GM10248 (cell line): ENCODE measurements around the gene TEPSIN.

Experiments
- CTCF ChIA-PET: fragments of 300-600 bp; sonication (Branson Sonifier 250); formaldehyde crosslinking; extraction: SDS; loops from one replicate; lab custom pipeline; 2021; ENCODE audit warnings: antibody characterized with exemption; lab: Yijun Ruan, JAX
- POLR2A ChIA-PET: fragments of 350-650 bp; sonication (Branson Sonifier 250); formaldehyde crosslinking; extraction: SDS; loops from one replicate; lab custom pipeline; 2020; ENCODE audit warnings: antibody characterized with exemption; lab: Yijun Ruan, JAX
- DNase-seq: peaks from one replicate; pipeline ENCODE4 v3.0.0; 2012; ENCODE audit errors: extremely low spot score
- TF ChIP-seq, protein P1 (sequence below): IDR thresholded peaks from 2 replicates; pipeline ENCODE4 v1.5.1; 2012; ENCODE audit warnings: mild to moderate bottlenecking, low read depth; ENCODE audit errors: extremely low read depth, missing control alignments, control extremely low read depth

TEPSIN gene

DNA sequence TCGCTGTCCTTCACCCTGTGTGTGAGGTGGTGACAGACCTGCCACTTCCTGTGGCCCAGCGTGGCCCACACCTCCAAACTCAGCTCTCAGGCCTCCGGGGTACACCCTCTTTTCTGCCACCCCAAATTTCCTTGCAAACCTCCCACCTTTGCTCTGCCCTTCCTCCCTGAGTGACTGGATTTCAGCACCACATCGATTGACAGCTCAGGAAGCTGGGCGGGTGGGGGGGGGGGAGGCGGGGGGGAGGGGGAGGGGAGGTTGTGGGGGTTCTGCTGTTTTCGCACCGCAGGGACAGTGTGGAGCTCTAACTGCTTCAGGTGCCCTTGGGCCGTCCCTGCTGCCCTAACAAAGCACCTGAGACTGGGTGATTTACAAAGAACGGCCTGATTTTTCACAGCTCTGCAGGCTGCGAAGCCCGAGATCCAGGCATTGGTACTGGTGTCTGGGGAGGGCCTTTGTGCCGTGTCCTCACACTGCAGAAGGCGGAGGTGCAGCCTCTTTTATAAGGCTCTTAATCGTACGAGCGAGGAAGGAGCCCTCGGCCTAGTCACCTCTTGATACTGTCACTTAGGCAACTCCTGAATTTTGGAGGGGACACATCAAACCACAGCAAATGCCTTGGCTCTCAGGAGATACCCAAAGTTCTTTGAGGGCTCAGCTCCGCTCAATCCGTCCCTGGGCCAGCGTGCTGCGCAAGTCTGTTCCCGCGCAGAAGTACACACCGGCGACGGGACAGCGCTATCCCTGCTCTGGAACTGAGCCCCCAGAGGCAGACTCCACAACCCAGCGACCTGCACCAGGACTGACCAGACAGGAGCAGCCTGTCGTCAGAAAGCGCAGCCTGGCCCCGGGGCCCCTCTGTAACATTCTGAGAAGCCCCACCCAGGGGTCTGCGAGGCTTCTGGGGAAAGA lies 3.8 kb upstream of the TEPSIN start:
- TF ChIP-seq, protein P1, sequence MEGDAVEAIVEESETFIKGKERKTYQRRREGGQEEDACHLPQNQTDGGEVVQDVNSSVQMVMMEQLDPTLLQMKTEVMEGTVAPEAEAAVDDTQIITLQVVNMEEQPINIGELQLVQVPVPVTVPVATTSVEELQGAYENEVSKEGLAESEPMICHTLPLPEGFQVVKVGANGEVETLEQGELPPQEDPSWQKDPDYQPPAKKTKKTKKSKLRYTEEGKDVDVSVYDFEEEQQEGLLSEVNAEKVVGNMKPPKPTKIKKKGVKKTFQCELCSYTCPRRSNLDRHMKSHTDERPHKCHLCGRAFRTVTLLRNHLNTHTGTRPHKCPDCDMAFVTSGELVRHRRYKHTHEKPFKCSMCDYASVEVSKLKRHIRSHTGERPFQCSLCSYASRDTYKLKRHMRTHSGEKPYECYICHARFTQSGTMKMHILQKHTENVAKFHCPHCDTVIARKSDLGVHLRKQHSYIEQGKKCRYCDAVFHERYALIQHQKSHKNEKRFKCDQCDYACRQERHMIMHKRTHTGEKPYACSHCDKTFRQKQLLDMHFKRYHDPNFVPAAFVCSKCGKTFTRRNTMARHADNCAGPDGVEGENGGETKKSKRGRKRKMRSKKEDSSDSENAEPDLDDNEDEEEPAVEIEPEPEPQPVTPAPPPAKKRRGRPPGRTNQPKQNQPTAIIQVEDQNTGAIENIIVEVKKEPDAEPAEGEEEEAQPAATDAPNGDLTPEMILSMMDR: no peak
- ChIA-PET POLR2A (no interaction called here), CTCF (interaction anchor here (0.8 to 5.0 kb wide), 4 partner anchors 10 to 101 kb away, joined by 3 to 39 read pairs (median 4); no protein-coding TSS in a partner anchor)

DNA sequence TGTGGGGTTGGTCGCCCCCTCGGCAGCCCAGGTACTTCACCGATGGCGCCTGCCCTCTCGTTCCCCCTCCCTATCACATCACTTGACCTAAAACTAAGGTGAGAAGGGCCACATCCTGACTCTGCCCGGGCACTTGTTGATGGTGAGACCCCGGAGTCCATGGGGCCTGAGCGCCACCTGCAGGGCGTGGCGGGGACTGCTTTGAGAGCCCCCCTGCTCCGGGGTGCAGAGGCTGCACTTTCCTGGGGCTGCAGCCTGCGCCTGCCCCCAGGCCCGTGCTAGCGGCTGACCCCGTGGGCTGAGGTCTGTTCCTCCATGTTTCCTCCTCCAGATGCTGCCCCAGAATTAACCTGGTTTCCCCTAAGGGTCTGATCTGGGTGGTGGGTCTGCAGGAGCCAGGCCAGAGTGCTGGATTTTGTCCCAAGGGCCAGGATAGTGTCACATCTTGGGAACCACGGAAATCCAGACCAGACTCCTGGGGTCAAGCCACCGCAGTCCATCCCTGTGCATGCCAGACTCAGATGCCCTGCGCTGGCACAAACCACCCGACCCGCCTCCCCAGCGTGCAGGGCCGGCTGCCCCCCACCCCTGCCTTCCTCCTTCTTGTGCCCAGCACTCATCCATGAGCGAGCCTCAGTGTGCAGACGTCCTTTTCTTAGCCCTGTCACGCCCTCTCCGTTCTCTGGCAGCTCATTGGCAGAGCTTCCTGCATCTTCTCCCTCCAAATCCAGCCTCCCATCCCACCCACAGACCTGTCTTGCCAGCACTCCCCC lies 3.0 kb upstream of the TEPSIN start:
- DNase-seq: peak; percentile 80
- TF ChIP-seq, protein P1: peak; percentile 94
- CTCF ChIA-PET: interaction anchor here (0.8 to 5.0 kb wide), 4 partner anchors 11 to 101 kb away, joined by 3 to 39 read pairs (median 4); no protein-coding TSS in a partner anchor
- POLR2A ChIA-PET: no interaction called here

More for the DNA sequence above, 3.8 kb upstream of the TEPSIN start:
- DNase-seq: no peak

DNA sequence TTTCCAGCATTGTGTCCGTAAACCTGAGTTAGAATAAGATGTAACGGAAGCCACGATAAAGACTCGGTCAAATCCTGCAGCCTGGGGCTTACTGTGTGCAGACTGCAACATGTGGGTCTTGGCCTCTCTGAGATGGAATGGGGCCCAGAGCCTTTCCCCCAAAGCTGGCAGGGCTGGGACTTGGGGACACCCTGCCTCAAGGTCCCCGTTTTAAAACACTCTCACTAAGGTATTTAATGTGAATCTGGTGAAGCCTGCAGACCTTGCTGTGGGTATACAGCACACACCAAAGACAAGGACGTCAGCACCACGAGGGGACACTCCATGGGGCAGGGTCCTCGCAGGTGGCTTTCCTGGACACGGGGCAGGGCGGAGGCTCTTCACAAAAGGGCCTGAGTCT lies 2.3 kb upstream of the TEPSIN start:
- POLR2A ChIA-PET: no interaction called here
- CTCF ChIA-PET: interaction anchor here (1.0 to 5.0 kb wide), 3 partner anchors 18 to 98 kb away, joined by 3 to 39 read pairs (median 3); partner anchors contain the start of gene CEP131

DNA sequence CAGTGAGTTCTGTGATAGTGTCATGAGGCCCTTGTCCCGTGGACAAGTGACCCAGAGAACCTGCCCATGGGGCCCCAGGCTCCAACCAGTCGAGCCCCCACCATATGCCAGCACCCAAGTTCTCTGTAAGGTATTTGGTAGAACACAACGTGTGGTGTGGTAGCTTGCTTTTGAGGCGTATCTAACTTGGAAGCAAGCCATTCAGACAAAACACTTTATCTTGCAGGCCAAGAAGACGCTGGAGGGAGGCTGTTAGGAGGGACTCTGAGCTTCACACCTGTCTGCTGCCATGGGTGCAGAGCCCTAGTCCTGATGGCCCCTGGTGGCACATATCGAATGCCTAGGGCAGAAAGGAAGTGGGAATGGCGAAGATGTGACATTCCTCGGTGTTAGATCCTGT lies 1.9 kb upstream of the TEPSIN start:
- ChIA-PET POLR2A (no interaction called here), CTCF (interaction anchor here (1.0 to 5.0 kb wide), 3 partner anchors 18 to 97 kb away, joined by 3 to 39 read pairs (median 3); partner anchors contain the start of gene CEP131)
- TF ChIP-seq, protein P1: no peak
- DNase-seq: no peak

More for the DNA sequence above, 2.3 kb upstream of the TEPSIN start:
- DNase-seq: no peak
- TF ChIP-seq, protein P1: no peak

DNA sequence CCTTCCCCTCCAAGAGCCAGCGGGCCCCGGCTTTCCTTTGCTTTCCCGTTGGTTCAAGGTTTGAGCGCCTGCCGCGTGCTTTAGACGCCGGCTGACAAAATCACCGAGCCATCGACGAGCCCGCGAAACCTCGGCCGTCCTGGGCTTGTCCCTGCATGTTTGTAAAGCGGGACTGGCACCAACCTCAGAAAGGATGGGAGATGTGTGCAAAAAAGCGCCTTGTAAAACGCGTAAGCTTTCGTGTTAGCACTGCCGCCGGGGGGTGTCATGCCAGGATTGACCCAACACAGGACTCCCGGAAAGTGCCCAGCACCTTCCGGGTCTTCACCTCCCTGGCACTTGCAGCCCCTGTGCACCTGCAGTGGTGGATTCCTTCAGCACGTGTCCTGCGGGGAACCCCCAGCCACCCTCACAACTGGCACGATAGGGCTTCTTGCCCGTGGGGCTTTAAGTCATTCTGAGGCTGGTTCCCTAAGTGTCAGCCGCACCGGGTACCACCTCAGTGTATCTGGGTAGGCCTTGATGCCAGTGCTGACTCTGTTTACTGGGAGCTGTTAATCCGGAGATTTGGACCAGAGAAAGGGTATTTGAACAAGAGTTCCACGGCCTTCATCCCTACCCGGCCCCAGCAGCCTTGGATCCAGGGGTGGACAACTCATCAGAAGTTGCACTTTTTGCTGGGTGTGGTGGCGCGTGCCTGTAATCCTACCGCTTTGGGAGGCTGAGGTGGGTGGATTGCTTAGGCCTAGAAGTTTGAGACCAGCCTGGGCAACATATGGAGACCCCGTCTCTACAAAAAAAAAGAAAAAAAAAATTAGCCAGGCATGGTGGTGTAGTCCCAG lies 1.1 kb upstream of the TEPSIN start:
- ChIA-PET CTCF (interaction anchor here (0.7 to 5.0 kb wide), 9 partner anchors 10 to 245 kb away, joined by 3 to 39 read pairs (median 3); partner anchors contain the start of gene CEP131), POLR2A (no interaction called here)
- TF ChIP-seq, protein P1: no peak
- DNase-seq: peak; percentile 50
